ENCODE measurements around the gene NCBP2L.
A peak's percentile ranks its signal among the peaks of the same experiment; 100 is the strongest.

Gene NCBP2L

DNA sequence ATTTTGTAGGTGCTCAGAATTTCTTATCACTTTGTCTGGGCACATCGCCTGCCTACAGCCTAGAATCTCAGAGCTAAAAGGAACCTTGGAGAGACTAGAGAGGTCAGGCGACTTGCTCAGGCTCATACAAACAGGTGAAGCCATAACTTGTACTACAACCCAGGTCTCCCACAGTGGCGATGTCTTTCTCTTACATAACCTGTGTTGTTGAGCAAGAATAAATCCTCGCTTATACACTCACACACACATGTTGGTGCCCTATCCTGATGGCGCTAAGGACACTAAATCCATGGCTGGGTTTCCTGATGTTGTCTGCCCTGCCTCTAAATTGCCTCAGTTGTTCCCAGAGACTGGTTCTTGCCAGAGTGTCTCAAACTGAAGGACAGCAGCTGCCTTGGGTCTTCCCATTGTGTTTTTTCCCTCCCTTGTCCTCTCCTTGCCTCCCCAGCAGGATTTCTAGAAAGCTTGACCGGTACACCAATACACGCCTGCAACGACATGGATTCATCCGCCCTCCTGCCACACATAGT lies 3.6 kb upstream of the NCBP2L start:
- peaks cover 0 to 20% (median 11%) of the 10 kb centered on the region in 4 experiments for H3K4me1 ChIP-seq (ENCODE audit: control extremely low read depth in 1 of 4, control insufficient read depth in 4 of 4, insufficient read depth in 4 of 4, low read length in 3 of 4)
- no peaks in the 10 kb centered on the region for H3K36me3 ChIP-seq (ENCODE audit: control insufficient read depth in 4 of 4, insufficient read depth in 4 of 4, low read length in 3 of 4)
- H3K27ac ChIP-seq (ENCODE audit: insufficient read depth in 1 of 2, low read depth in 1 of 2, low read length in 2 of 2, poor library complexity in 1 of 2, severe bottlenecking in 2 of 2), result no peak overlapping the region
- WGBS (ENCODE audit: insufficient coverage), result 86% methylated on average over 9 of the region's 9 CpGs
- no peak for DNase-seq
- ChIA-PET CTCF (interaction anchor here (1.9 to 10.9 kb wide), 2 partner anchors 105 to 117 kb away, joined by 7 to 138 read pairs; no protein-coding TSS in a partner anchor), POLR2A (no interaction called here)
- peaks cover 0 to 36% (median 6%) of the 10 kb centered on the region in 5 experiments for H3K27me3 ChIP-seq (replicated peaks in 2 of 5; ENCODE audit: control insufficient read depth in 4 of 5, insufficient read depth in 5 of 5, low read length in 4 of 5)
- no peak overlapping the region for H3K4me3 ChIP-seq (ENCODE audit: control insufficient read depth in 1 of 7, extremely low read depth in 1 of 7, insufficient read depth in 4 of 7, low read depth in 2 of 7, low read length in 6 of 7)
- no peaks in the 10 kb centered on the region for H3K9me3 ChIP-seq (ENCODE audit: control extremely low read depth in 1 of 5, control insufficient read depth in 4 of 5, insufficient read depth in 2 of 5, low read depth in 1 of 5, low read length in 4 of 5)

- ChIA-PET CTCF (interaction anchor here (0.8 to 10.9 kb wide), 13 partner anchors 9 to 127 kb away, joined by 3 to 138 read pairs (median 5); no protein-coding TSS in a partner anchor), POLR2A (interaction anchor here (0.7 to 1.0 kb wide), 2 partner anchors 23 to 101 kb away, joined by 3 read pairs; no protein-coding TSS in a partner anchor)
- no peak overlapping the region for H3K27ac ChIP-seq (ENCODE audit: insufficient read depth in 1 of 2, low read depth in 1 of 2, low read length in 2 of 2, poor library complexity in 1 of 2, severe bottlenecking in 2 of 2)
- H3K27me3 ChIP-seq (replicated peaks in 2 of 5; ENCODE audit: control insufficient read depth in 4 of 5, insufficient read depth in 5 of 5, low read length in 4 of 5), result peaks cover 0 to 36% (median 6%) of the 10 kb centered on the region in 5 experiments
- H3K9me3 ChIP-seq (ENCODE audit: control extremely low read depth in 1 of 5, control insufficient read depth in 4 of 5, insufficient read depth in 2 of 5, low read depth in 1 of 5, low read length in 4 of 5), result no peaks in the 10 kb centered on the region
- H3K36me3 ChIP-seq (ENCODE audit: control insufficient read depth in 4 of 4, insufficient read depth in 4 of 4, low read length in 3 of 4), result no peaks in the 10 kb centered on the region
- peak in 1 of 3 donors; percentile 13 for DNase-seq
- WGBS (ENCODE audit: insufficient coverage), result 42% methylated on average over 26 of the region's 40 CpGs
- peaks cover 0 to 20% (median 11%) of the 10 kb centered on the region in 4 experiments for H3K4me1 ChIP-seq (ENCODE audit: control extremely low read depth in 1 of 4, control insufficient read depth in 4 of 4, insufficient read depth in 4 of 4, low read length in 3 of 4)
- peak overlapping the region; percentile 23 to 75 (median 56) for H3K4me3 ChIP-seq (ENCODE audit: control insufficient read depth in 1 of 7, extremely low read depth in 1 of 7, insufficient read depth in 4 of 7, low read depth in 2 of 7, low read length in 6 of 7)
Measured at GRCh38 chrX:107775000-107775733, 2.4 kb upstream of the NCBP2L start.

DNA sequence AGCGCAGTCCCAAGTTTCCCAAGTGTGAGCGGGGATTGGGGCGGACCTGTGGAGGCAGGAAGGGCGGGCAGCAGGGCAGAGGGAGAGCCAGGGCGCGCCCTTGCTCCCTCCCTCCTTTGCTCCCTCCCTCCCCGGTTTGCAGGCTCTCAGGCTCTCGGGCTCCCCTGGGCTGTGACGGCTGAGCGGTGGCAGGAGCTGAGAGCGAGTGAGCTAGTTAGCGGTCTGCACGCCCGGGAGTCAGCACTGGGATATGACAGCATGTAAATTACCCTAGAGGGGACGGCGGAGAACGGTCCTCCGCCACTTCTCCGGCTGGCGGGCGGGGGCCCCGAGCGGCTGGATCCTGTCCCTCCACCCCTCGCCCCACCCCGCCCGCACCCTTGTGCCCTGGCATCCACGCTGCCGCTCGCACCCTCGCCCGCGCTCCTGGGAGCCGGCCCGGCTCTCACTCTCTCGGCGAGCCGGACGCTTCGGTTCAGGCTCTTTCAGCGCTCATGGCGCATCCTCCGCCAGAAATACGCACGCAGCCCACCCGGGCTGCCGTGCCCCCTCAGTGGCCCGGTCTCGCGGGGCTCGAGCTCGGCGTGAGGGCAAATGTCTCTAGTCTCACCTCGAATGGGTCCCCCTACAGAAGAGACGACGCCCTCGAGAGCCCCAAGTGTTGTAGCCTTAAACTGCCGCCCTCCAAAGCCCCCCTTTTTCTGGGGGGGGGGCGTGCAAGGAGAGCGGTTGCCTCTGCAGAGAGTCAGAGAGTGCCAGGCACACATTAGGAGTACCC lies 1.6 kb upstream of the NCBP2L start, which contains the start of gene TSC22D3:
TSS of gene TSC22D3 (minus strand) at position 54 of the 778 bp plus-strand sequence. CDS start 368 bp downstream, outside the sequence.
- ChIA-PET CTCF (interaction anchor here (0.8 to 10.9 kb wide), 16 partner anchors 10 to 134 kb away, joined by 3 to 138 read pairs (median 4); no protein-coding TSS in a partner anchor), POLR2A (interaction anchor here (0.6 to 1.0 kb wide), 2 partner anchors 84 to 102 kb away, joined by 3 read pairs; no protein-coding TSS in a partner anchor)
- no peaks in the 10 kb centered on the region for H3K9me3 ChIP-seq (ENCODE audit: control extremely low read depth in 1 of 5, control insufficient read depth in 4 of 5, insufficient read depth in 2 of 5, low read depth in 1 of 5, low read length in 4 of 5)

DNA sequence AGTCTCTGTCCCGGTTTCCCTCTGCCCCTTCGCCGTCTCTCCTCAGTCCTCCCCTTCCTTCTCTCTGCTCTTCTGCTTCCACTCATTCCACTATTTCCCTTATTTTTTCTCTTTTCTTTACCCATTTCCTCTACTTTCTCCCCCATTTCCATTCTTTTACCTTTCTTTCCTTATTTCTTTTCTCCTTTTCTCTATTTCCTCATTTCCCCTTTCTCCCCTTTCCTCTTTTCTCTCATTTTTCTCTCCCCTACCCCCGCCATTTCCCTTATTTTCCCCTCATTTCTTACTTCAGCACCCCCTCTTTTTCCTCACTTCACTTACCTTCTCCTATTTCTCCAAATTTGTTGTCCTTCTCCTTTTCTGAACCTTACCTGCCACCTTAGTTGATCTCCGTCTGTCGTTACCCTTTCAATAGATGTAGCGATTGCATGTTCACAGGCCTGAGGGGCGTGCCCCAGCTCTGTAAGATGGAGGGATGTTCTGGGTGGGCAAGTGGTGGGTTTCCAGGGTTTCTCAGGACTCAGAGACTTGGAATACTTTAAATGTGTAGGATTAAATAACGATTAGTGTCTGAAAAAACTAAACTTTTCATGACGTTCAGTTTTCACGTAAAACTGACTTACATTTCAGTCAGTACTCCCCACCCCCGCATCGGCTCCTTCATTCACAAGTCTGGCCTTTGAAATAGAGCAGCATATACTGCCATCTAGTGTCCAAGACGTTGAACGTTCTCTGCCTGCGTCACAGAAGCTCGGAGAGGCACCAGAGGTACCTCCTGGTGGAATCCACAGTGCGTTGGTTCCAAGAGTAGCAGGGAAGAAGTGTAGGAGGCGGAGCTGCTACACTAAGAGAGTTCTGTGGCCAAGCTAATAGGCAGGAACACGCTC lies 641 bp upstream of the NCBP2L start:
- Histone ChIP-seq H3K27me3 (replicated peaks in 2 of 5; ENCODE audit: control insufficient read depth in 4 of 5, insufficient read depth in 5 of 5, low read length in 4 of 5) (peaks cover 0 to 36% (median 6%) of the 10 kb centered on the region in 5 experiments), H3K4me1 (ENCODE audit: control extremely low read depth in 1 of 4, control insufficient read depth in 4 of 4, insufficient read depth in 4 of 4, low read length in 3 of 4) (peaks cover 0 to 20% (median 11%) of the 10 kb centered on the region in 4 experiments), H3K36me3 (ENCODE audit: control insufficient read depth in 4 of 4, insufficient read depth in 4 of 4, low read length in 3 of 4) (no peaks in the 10 kb centered on the region), H3K9me3 (ENCODE audit: control extremely low read depth in 1 of 5, control insufficient read depth in 4 of 5, insufficient read depth in 2 of 5, low read depth in 1 of 5, low read length in 4 of 5) (no peaks in the 10 kb centered on the region), H3K4me3 (ENCODE audit: control insufficient read depth in 1 of 7, extremely low read depth in 1 of 7, insufficient read depth in 4 of 7, low read depth in 2 of 7, low read length in 6 of 7) (peak overlapping the region in 6 of 7 experiments; percentile 23 to 75 (median 56)), H3K27ac (ENCODE audit: insufficient read depth in 1 of 2, low read depth in 1 of 2, low read length in 2 of 2, poor library complexity in 1 of 2, severe bottlenecking in 2 of 2) (no peak overlapping the region)
- 11% methylated on average over 18 of the region's 20 CpGs for WGBS (ENCODE audit: insufficient coverage)
- ChIA-PET CTCF (interaction anchor here (0.7 to 10.9 kb wide), 18 partner anchors 13 to 135 kb away, joined by 3 to 138 read pairs (median 4); no protein-coding TSS in a partner anchor), POLR2A (interaction anchor here (0.6 kb wide), 1 partner anchor 84 kb away, joined by 3 read pairs; no protein-coding TSS in a partner anchor)
- DNase-seq, result peak; percentile 84 to 93 (median 92)

More for the DNA sequence above, 1.6 kb upstream of the NCBP2L start, which contains the start of gene TSC22D3:
- Histone ChIP-seq H3K27ac (ENCODE audit: insufficient read depth in 1 of 2, low read depth in 1 of 2, low read length in 2 of 2, poor library complexity in 1 of 2, severe bottlenecking in 2 of 2) (no peak within 1 kb of the TSS), H3K36me3 (ENCODE audit: control insufficient read depth in 4 of 4, insufficient read depth in 4 of 4, low read length in 3 of 4) (no peaks in the 10 kb centered on the region), H3K27me3 (replicated peaks in 2 of 5; ENCODE audit: control insufficient read depth in 4 of 5, insufficient read depth in 5 of 5, low read length in 4 of 5) (peaks cover 0 to 36% (median 6%) of the 10 kb centered on the region in 5 experiments), H3K4me1 (ENCODE audit: control extremely low read depth in 1 of 4, control insufficient read depth in 4 of 4, insufficient read depth in 4 of 4, low read length in 3 of 4) (peaks cover 0 to 20% (median 11%) of the 10 kb centered on the region in 4 experiments), H3K4me3 (ENCODE audit: control insufficient read depth in 1 of 7, extremely low read depth in 1 of 7, insufficient read depth in 4 of 7, low read depth in 2 of 7, low read length in 6 of 7) (peak within 1 kb of the TSS; percentile 23 to 75 (median 56))
- 28% methylated on average over 45 of the region's 59 CpGs for WGBS (ENCODE audit: insufficient coverage)
- DNase-seq, result peak; percentile 61 to 81 (median 70)

- POLR2A ChIA-PET, result no interaction called here
- H3K4me1 ChIP-seq (ENCODE audit: control extremely low read depth in 1 of 4, control insufficient read depth in 4 of 4, insufficient read depth in 4 of 4, low read length in 3 of 4), result peaks cover 0 to 14% (median 6%) of the 10 kb centered on the region in 4 experiments
- CTCF ChIA-PET, result interaction anchor here (0.7 to 10.9 kb wide), 3 partner anchors 93 to 660 kb away, joined by 3 to 138 read pairs (median 4); no protein-coding TSS in a partner anchor
- no peak overlapping the region for H3K27ac ChIP-seq (ENCODE audit: insufficient read depth in 1 of 2, low read depth in 1 of 2, low read length in 2 of 2, poor library complexity in 1 of 2, severe bottlenecking in 2 of 2)
- peaks cover 0 to 16% (median 0%) of the 10 kb centered on the region in 5 experiments for H3K27me3 ChIP-seq (replicated peaks in 2 of 5; ENCODE audit: control insufficient read depth in 4 of 5, insufficient read depth in 5 of 5, low read length in 4 of 5)
- DNase-seq, result no peak
- 91% methylated on average over 8 of the region's 9 CpGs for WGBS (ENCODE audit: insufficient coverage)
- H3K9me3 ChIP-seq (ENCODE audit: control extremely low read depth in 1 of 5, control insufficient read depth in 4 of 5, insufficient read depth in 2 of 5, low read depth in 1 of 5, low read length in 4 of 5), result no peaks in the 10 kb centered on the region
- no peaks in the 10 kb centered on the region for H3K36me3 ChIP-seq (ENCODE audit: control insufficient read depth in 4 of 4, insufficient read depth in 4 of 4, low read length in 3 of 4)
- no peak overlapping the region for H3K4me3 ChIP-seq (ENCODE audit: control insufficient read depth in 1 of 7, extremely low read depth in 1 of 7, insufficient read depth in 4 of 7, low read depth in 2 of 7, low read length in 6 of 7)
Measured at GRCh38 chrX:107780525-107780924, 3.0 kb downstream of the NCBP2L start.

- ChIA-PET CTCF (no interaction called here), POLR2A (interaction anchor here (0.6 kb wide), 1 partner anchor 473 kb away, joined by 3 read pairs; no protein-coding TSS in a partner anchor)
- Histone ChIP-seq H3K4me3 (ENCODE audit: control insufficient read depth in 1 of 7, extremely low read depth in 1 of 7, insufficient read depth in 4 of 7, low read depth in 2 of 7, low read length in 6 of 7) (no peak overlapping the region), H3K36me3 (ENCODE audit: control insufficient read depth in 4 of 4, insufficient read depth in 4 of 4, low read length in 3 of 4) (no peaks in the 10 kb centered on the region), H3K27ac (ENCODE audit: insufficient read depth in 1 of 2, low read depth in 1 of 2, low read length in 2 of 2, poor library complexity in 1 of 2, severe bottlenecking in 2 of 2) (no peak overlapping the region), H3K27me3 (replicated peaks in 2 of 5; ENCODE audit: control insufficient read depth in 4 of 5, insufficient read depth in 5 of 5, low read length in 4 of 5) (peaks cover 0 to 6% (median 2%) of the 10 kb centered on the region in 5 experiments), H3K4me1 (ENCODE audit: control extremely low read depth in 1 of 4, control insufficient read depth in 4 of 4, insufficient read depth in 4 of 4, low read length in 3 of 4) (no peaks in the 10 kb centered on the region), H3K9me3 (ENCODE audit: control extremely low read depth in 1 of 5, control insufficient read depth in 4 of 5, insufficient read depth in 2 of 5, low read depth in 1 of 5, low read length in 4 of 5) (no peaks in the 10 kb centered on the region)
- no peak for DNase-seq
- no CpG with 5 or more reads among the region's 1 CpG for WGBS (ENCODE audit: insufficient coverage)
Measured at GRCh38 chrX:107787827-107788226, 10.3 kb downstream of the NCBP2L start.
